Activated naive CD8-positive, alpha-beta T cell (primary cell): Measurements from ENCODE around the gene REST.
A peak's percentile ranks its signal among the peaks of the same experiment; 100 is the strongest.
"Not testable (repeated sequence)": the region's sequence is repeated elsewhere in the genome, so short reads cannot be mapped to it uniquely, and the experiment has no call there.

Source experiments
- H3K27ac Mint-ChIP-seq: one replicate; pipeline ENCODE4 v1.8.0; 2021; ENCODE audit warnings: mixed read lengths
- H3K27me3 Mint-ChIP-seq: one replicate; pipeline ENCODE4 v1.8.0; 2021; ENCODE audit warnings: mixed read lengths
- H3K36me3 Mint-ChIP-seq: one replicate; pipeline ENCODE4 v1.8.0; 2021; ENCODE audit warnings: mixed read lengths
- H3K4me1 Mint-ChIP-seq: one replicate; pipeline ENCODE4 v1.8.0; 2021; ENCODE audit warnings: low read depth, mixed read lengths
- H3K4me3 Mint-ChIP-seq: one replicate; pipeline ENCODE4 v1.8.0; 2021; ENCODE audit warnings: mild to moderate bottlenecking, mixed read lengths
- H3K9me3 Mint-ChIP-seq: one replicate; pipeline ENCODE4 v1.8.0; 2021; ENCODE audit warnings: low read depth, mixed read lengths

The REST gene

GRCh38 chr4:56907489-56908205 lies at the start of gene REST:
TSS of gene REST (plus strand) at chr4:56907900. CDS start at chr4:56910639, 2,739 bp downstream.
- H3K27ac Mint-ChIP-seq: peak within 1 kb of the TSS; percentile 64
- H3K4me1 Mint-ChIP-seq: peaks cover 43% of the 10 kb centered on the region
- peak within 1 kb of the TSS; percentile 89 for H3K4me3 Mint-ChIP-seq
- H3K36me3 Mint-ChIP-seq: peaks cover 3% of the 10 kb centered on the region
- H3K27me3 Mint-ChIP-seq: no peaks in the 10 kb centered on the region
- no peaks in the 10 kb centered on the region for H3K9me3 Mint-ChIP-seq

DNA sequence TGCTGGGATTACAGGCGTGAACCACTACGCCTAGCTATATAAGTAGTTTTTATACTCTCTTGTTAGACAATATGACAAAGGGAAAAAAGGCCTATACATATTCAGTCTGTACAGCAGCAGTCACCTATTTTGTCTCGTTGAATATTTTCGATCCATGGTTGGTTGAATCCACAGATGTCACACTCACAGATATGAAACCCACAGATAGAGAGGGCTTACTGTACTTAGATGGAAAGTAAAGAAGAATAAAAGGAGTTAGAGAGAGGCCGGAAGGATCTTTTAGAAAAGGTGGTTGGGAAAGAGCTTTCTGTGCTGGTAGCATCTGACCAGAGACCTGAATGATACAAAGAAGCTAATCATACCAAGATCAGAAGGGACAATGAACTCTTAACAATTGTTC lies 47.9 kb upstream of the REST start:
- Mint-ChIP-seq H3K4me1 (no peaks in the 10 kb centered on the region), H3K4me3 (no peak overlapping the region), H3K9me3 (no peaks in the 10 kb centered on the region), H3K36me3 (no peaks in the 10 kb centered on the region), H3K27ac (no peak overlapping the region), H3K27me3 (no peaks in the 10 kb centered on the region)

DNA sequence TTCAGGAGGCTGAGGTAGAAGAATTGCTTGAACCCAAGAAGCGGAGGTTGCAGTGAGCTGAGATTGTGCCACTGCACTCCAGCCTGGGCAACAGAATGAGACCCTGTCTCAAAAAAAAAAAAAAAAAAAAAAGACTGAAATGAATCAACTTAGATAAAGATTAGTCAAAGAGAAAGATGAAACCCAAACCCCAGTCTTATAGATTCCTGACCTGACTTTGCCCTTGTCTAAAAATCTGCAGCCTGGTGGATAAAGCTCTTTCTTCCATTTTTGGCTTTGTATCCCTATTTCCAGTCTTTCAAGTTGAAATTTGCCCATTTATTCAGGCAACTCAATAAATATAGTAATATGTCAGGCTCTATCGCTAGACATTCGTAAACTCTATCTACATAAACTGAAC lies 46.9 kb upstream of the REST start:
- H3K36me3 Mint-ChIP-seq: no peaks in the 10 kb centered on the region
- H3K27me3 Mint-ChIP-seq: no peaks in the 10 kb centered on the region
- no peaks in the 10 kb centered on the region for H3K9me3 Mint-ChIP-seq
- H3K4me1 Mint-ChIP-seq: no peaks in the 10 kb centered on the region
- H3K4me3 Mint-ChIP-seq: no peak overlapping the region
- H3K27ac Mint-ChIP-seq: no peak overlapping the region

GRCh38 chr4:56861360-56861759 lies 46.3 kb upstream of the REST start:
- no peaks in the 10 kb centered on the region for H3K36me3 Mint-ChIP-seq
- H3K27me3 Mint-ChIP-seq: no peaks in the 10 kb centered on the region
- no peaks in the 10 kb centered on the region for H3K9me3 Mint-ChIP-seq
- no peak overlapping the region for H3K27ac Mint-ChIP-seq
- H3K4me3 Mint-ChIP-seq: no peak overlapping the region
- no peaks in the 10 kb centered on the region for H3K4me1 Mint-ChIP-seq

DNA sequence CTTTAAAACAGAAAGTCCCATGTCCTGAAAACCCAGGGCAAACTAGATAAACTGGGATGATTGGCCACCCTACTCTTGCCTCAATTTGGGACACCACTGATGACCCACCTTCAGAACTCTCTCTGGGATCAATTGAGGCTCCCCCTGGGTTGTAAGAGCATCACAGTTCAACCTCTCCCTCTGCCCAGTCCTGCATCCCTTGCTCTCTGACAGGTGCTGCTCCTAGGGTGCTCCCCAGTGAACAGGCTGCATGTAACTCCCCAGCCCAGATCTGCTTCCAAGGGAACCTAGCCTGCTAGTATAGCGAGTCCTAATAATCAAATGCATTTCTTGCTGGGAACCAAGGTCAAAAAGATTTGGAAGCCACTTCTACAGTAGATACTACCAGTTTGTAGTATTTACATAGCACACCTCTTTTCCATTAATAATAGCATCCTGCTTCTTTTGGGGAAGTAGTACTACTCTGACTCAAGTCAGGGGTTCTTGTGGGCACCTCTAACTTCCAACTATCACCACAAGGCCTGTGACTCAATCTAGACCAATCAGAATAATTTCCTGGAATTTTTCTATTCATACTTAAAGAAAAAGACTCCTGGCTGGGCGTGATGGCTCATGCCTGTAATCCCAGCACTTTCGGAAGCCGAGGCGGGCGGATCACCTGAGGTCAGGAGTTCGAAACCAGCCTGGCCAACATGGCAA lies 44.1 kb upstream of the REST start:
- Mint-ChIP-seq H3K36me3 (no peaks in the 10 kb centered on the region), H3K9me3 (no peaks in the 10 kb centered on the region), H3K27ac (no peak overlapping the region), H3K4me1 (no peaks in the 10 kb centered on the region), H3K27me3 (no peaks in the 10 kb centered on the region), H3K4me3 (no peak overlapping the region)

- H3K9me3 Mint-ChIP-seq: no peaks in the 10 kb centered on the region
- H3K27ac Mint-ChIP-seq: no peak overlapping the region
- H3K36me3 Mint-ChIP-seq: no peaks in the 10 kb centered on the region
- H3K4me3 Mint-ChIP-seq: no peak overlapping the region
- no peaks in the 10 kb centered on the region for H3K27me3 Mint-ChIP-seq
- peaks cover 7% of the 10 kb centered on the region for H3K4me1 Mint-ChIP-seq
Measured at GRCh38 chr4:56870946-56871345, 36.8 kb upstream of the REST start.

GRCh38 chr4:56871371-56871866 lies 36.3 kb upstream of the REST start:
- no peak overlapping the region for H3K27ac Mint-ChIP-seq
- no peaks in the 10 kb centered on the region for H3K27me3 Mint-ChIP-seq
- H3K4me1 Mint-ChIP-seq: peaks cover 7% of the 10 kb centered on the region
- no peaks in the 10 kb centered on the region for H3K36me3 Mint-ChIP-seq
- no peak overlapping the region for H3K4me3 Mint-ChIP-seq
- no peaks in the 10 kb centered on the region for H3K9me3 Mint-ChIP-seq

GRCh38 chr4:56874166-56874565 lies 33.5 kb upstream of the REST start:
- H3K27ac Mint-ChIP-seq: no peak overlapping the region
- H3K27me3 Mint-ChIP-seq: no peaks in the 10 kb centered on the region
- peaks cover 7% of the 10 kb centered on the region for H3K4me1 Mint-ChIP-seq
- no peaks in the 10 kb centered on the region for H3K36me3 Mint-ChIP-seq
- no peaks in the 10 kb centered on the region for H3K9me3 Mint-ChIP-seq
- H3K4me3 Mint-ChIP-seq: no peak overlapping the region

DNA sequence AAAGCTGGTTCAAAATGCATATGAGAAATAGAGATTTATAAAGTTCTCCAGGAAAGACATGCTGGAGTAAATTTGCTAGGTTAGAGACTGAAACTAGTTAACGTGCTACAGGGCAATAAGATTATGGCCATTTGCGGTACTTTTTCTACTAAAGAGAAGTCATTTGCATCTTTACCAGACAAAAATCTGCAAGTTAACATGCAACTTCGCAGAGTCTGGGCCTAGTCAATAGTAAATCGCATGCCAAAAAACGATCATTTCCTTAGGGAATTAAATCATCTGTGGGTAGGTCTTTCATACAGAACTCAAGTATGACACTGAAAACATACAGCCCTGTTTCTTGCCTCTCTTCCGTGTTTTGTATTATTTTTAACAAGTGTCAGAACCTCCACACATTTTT lies 32.8 kb upstream of the REST start:
- H3K4me3 Mint-ChIP-seq: no peak overlapping the region
- peaks cover 7% of the 10 kb centered on the region for H3K4me1 Mint-ChIP-seq
- no peak overlapping the region for H3K27ac Mint-ChIP-seq
- H3K36me3 Mint-ChIP-seq: no peaks in the 10 kb centered on the region
- H3K9me3 Mint-ChIP-seq: no peaks in the 10 kb centered on the region
- no peaks in the 10 kb centered on the region for H3K27me3 Mint-ChIP-seq

- Mint-ChIP-seq H3K9me3 (no peaks in the 10 kb centered on the region), H3K4me3 (no peak overlapping the region), H3K4me1 (peaks cover 4% of the 10 kb centered on the region), H3K27me3 (no peaks in the 10 kb centered on the region), H3K27ac (no peak overlapping the region), H3K36me3 (no peaks in the 10 kb centered on the region)
Measured at GRCh38 chr4:56876264-56876663, 31.4 kb upstream of the REST start.

GRCh38 chr4:56879996-56880395 lies 27.7 kb upstream of the REST start:
- Mint-ChIP-seq H3K9me3 (no peaks in the 10 kb centered on the region), H3K36me3 (no peaks in the 10 kb centered on the region), H3K27me3 (peaks cover 2% of the 10 kb centered on the region), H3K4me1 (no peaks in the 10 kb centered on the region), H3K27ac (no peak overlapping the region), H3K4me3 (no peak overlapping the region)

DNA sequence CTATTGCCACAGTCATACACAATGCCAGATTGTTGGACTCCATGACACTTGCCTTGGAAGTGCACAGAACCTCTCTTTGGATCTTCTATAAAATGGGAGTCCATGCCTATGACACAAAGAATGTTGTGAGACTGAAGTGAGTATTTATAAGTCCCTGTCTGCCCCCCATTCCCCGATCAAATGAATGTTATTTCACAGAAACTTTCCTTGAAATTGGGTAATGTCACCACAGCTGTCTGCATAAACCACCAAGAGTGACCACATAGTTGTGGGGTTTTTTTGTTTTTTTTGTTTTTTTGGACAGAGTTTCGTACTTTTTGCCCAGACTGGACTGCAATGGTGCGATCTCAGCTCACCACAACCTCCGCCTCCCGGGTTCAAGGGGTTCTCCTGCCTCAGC lies 27.1 kb upstream of the REST start:
- Mint-ChIP-seq H3K27me3 (peaks cover 2% of the 10 kb centered on the region), H3K27ac (no peak overlapping the region), H3K9me3 (no peaks in the 10 kb centered on the region), H3K4me3 (no peak overlapping the region), H3K36me3 (no peaks in the 10 kb centered on the region), H3K4me1 (no peaks in the 10 kb centered on the region)

DNA sequence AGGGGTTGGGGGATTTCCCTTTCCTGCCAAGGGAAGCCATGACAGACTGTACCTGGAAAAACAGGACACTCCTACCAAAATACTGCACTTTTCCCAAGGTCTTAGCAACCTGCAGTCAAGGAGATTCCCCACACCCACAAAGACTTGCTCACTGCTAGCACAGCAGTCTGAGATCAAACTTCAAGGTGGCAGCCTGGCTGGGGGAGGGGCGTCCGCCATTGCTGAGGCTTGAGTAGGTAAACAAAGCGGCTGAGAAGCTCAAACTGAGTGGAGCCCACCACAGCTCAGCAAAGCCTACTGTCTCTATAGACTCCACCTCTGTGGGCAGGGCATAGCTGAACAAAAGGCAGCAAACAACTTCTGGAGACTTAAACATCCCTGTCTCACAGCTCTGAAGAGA lies 23.2 kb upstream of the REST start:
- not testable (repeated sequence) for H3K36me3 Mint-ChIP-seq, H3K27me3 Mint-ChIP-seq, H3K9me3 Mint-ChIP-seq, H3K27ac Mint-ChIP-seq, H3K4me1 Mint-ChIP-seq, H3K4me3 Mint-ChIP-seq

DNA sequence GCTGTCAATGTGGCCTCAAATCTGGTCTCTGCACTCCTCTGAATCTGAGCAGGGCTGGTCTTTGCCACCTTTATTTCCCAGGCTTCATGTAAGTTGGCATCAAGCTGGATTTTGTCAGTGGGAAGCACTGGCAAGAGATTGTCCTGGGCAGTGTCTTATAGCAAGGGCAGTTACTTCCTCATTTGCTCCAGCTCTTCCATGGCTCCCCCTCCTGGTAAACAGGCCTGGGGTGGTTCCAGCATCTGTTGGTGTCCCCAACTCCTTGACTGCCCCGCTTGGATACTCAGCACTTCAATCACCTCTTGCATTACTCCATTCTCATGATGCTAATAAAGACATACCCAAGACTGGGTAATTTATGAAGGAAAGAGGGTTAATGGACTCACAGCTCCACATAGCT lies 15.0 kb upstream of the REST start:
- no peak overlapping the region for H3K27ac Mint-ChIP-seq
- H3K4me3 Mint-ChIP-seq: no peak overlapping the region
- no peaks in the 10 kb centered on the region for H3K4me1 Mint-ChIP-seq
- no peaks in the 10 kb centered on the region for H3K9me3 Mint-ChIP-seq
- H3K36me3 Mint-ChIP-seq: no peaks in the 10 kb centered on the region
- H3K27me3 Mint-ChIP-seq: no peaks in the 10 kb centered on the region

GRCh38 chr4:56897842-56898241 lies 9.9 kb upstream of the REST start:
- not testable (repeated sequence) for H3K9me3 Mint-ChIP-seq, H3K27ac Mint-ChIP-seq, H3K36me3 Mint-ChIP-seq, H3K27me3 Mint-ChIP-seq, H3K4me3 Mint-ChIP-seq, H3K4me1 Mint-ChIP-seq

GRCh38 chr4:56900186-56900585 lies 7.5 kb upstream of the REST start:
- H3K27me3 Mint-ChIP-seq, H3K36me3 Mint-ChIP-seq, H3K27ac Mint-ChIP-seq, H3K4me1 Mint-ChIP-seq, H3K9me3 Mint-ChIP-seq, H3K4me3 Mint-ChIP-seq: not testable (repeated sequence)
